H9 (cell line): ENCODE results near the gene GDPD4. TPM values are rescaled to one million over a fixed set of nuclear protein-coding genes. Genes with fewer than 3 reads are reported as not detected.

Experiments used
- DNase-seq: peaks from one replicate; pipeline ENCODE4 v3.0.0-alpha.2; 2017
- H2AFZ ChIP-seq: one replicate; pipeline ENCODE4 v1.6.1; 2013; ENCODE audit warnings: mild to moderate bottlenecking, low read length, control low read depth, moderate library complexity
- H2AK5ac ChIP-seq: 2 replicates; pipeline ENCODE4 v1.6.1; 2013; ENCODE audit warnings: low read length, control low read depth, mixed read lengths; ENCODE audit not compliant: insufficient read length
- H2BK120ac ChIP-seq: one replicate; pipeline ENCODE4 v1.6.1; 2013; ENCODE audit warnings: low read depth, mild to moderate bottlenecking, low read length, control low read depth, inconsistent platforms; ENCODE audit not compliant: poor library complexity, severe bottlenecking
- H2BK12ac ChIP-seq: 2 replicates; pipeline ENCODE4 v1.6.1; 2013; ENCODE audit warnings: low read length, control low read depth, mixed read lengths, low read depth; ENCODE audit not compliant: insufficient read length
- H2BK15ac ChIP-seq: 2 replicates; pipeline ENCODE4 v1.6.1; 2013; ENCODE audit warnings: low read depth, low read length, control low read depth
- H2BK20ac ChIP-seq: one replicate; pipeline ENCODE4 v1.6.1; 2013; ENCODE audit warnings: low read depth, mild to moderate bottlenecking, low read length, control low read depth, inconsistent platforms; ENCODE audit not compliant: poor library complexity, severe bottlenecking
- H2BK5ac ChIP-seq: 2 replicates; pipeline ENCODE4 v1.6.1; 2013; ENCODE audit warnings: low read length, control low read depth, mixed read lengths; ENCODE audit not compliant: insufficient read length
- H3K14ac ChIP-seq: 2 replicates; pipeline ENCODE4 v1.6.1; 2013; ENCODE audit warnings: low read length, control low read depth; ENCODE audit not compliant: insufficient read depth
- H3K18ac ChIP-seq: 2 replicates; pipeline ENCODE4 v1.6.1; 2013; ENCODE audit warnings: low read depth, mild to moderate bottlenecking, mixed read lengths, low read length, control low read depth; ENCODE audit not compliant: insufficient read length
- H3K23ac ChIP-seq: 2 replicates; pipeline ENCODE4 v1.6.1; 2013; ENCODE audit warnings: low read length, control low read depth, mixed read lengths, low read depth; ENCODE audit not compliant: insufficient read length
- H3K23me2 ChIP-seq: 2 replicates; pipeline ENCODE4 v1.6.1; 2013; ENCODE audit warnings: low read depth, mild to moderate bottlenecking, mixed read lengths, low read length, control low read depth; ENCODE audit not compliant: insufficient read length, poor library complexity, severe bottlenecking
- H3K27ac ChIP-seq: 2 replicates; pipeline ENCODE4 v1.5.1; 2013; ENCODE audit warnings: low read length, control low read depth, mixed read lengths, low read depth; ENCODE audit not compliant: insufficient read length
- H3K27me3 ChIP-seq: 2 replicates; pipeline ENCODE4 v1.6.1; 2013; ENCODE audit warnings: low read length, control low read depth, inconsistent platforms; ENCODE audit not compliant: insufficient read depth
- H3K4ac ChIP-seq: 2 replicates; pipeline ENCODE4 v1.6.1; 2013; ENCODE audit warnings: low read depth, mild to moderate bottlenecking, control low read depth, inconsistent platforms, low read length, moderate library complexity
- H3K4me1 ChIP-seq: 2 replicates; pipeline ENCODE4 v1.6.1; 2013; ENCODE audit warnings: low read length, control low read depth, inconsistent platforms; ENCODE audit not compliant: insufficient read depth
- H3K4me2 ChIP-seq: 2 replicates; pipeline ENCODE4 v1.6.1; 2013; ENCODE audit warnings: low read length, control low read depth, mixed read lengths; ENCODE audit not compliant: insufficient read length, insufficient read depth
- H3K56ac ChIP-seq: 2 replicates; pipeline ENCODE4 v1.6.1; 2013; ENCODE audit warnings: low read depth, mild to moderate bottlenecking, mixed read lengths, low read length, control low read depth; ENCODE audit not compliant: insufficient read length
- H3K79me1 ChIP-seq: 2 replicates; pipeline ENCODE4 v1.6.1; 2013; ENCODE audit warnings: low read depth, mild to moderate bottlenecking, moderate library complexity, low read length, control low read depth, inconsistent platforms; ENCODE audit not compliant: insufficient read depth, poor library complexity, severe bottlenecking
- H3K79me2 ChIP-seq: 2 replicates; pipeline ENCODE4 v1.6.1; 2013; ENCODE audit warnings: low read length, control low read depth, inconsistent platforms; ENCODE audit not compliant: insufficient read depth
- H3K9ac ChIP-seq: 2 replicates; pipeline ENCODE4 v1.6.1; 2013; ENCODE audit warnings: low read length, control low read depth, mixed read lengths; ENCODE audit not compliant: insufficient read length; ENCODE audit errors: extremely low read depth
- H3K9me3 ChIP-seq: one replicate; pipeline ENCODE4 v1.6.1; 2013; ENCODE audit warnings: low read depth, low read length, inconsistent platforms; ENCODE audit not compliant: control insufficient read depth
- H3T11ph ChIP-seq: one replicate; pipeline ENCODE4 v1.6.1; 2013; ENCODE audit warnings: mild to moderate bottlenecking, low read length, control low read depth, inconsistent platforms
- H4K20me1 ChIP-seq: one replicate; pipeline ENCODE4 v1.6.1; 2013; ENCODE audit not compliant: control insufficient read depth, insufficient read length, insufficient read depth
- H4K5ac ChIP-seq: 2 replicates; pipeline ENCODE4 v1.6.1; 2013; ENCODE audit warnings: low read depth, mild to moderate bottlenecking, mixed read lengths, low read length, control low read depth; ENCODE audit not compliant: insufficient read length
- H4K8ac ChIP-seq: replicated peaks from 2 replicates; pipeline ENCODE4 v1.6.1; 2013; ENCODE audit warnings: low read length, control low read depth, mixed read lengths, low read depth; ENCODE audit not compliant: insufficient read length
- H4K91ac ChIP-seq: 2 replicates; pipeline ENCODE4 v1.6.1; 2013; ENCODE audit warnings: low read depth, mild to moderate bottlenecking, moderate library complexity, mixed read lengths, low read length, control low read depth; ENCODE audit not compliant: insufficient read length
- H3K27ac Mint-ChIP-seq, 3 experiments: 2 replicates in 2 of 3; 3 replicates in 1 of 3; pipeline ENCODE4 v1.8.0; 2020 to 2021; ENCODE audit warnings: mixed read lengths in 3 of 3, mild to moderate bottlenecking in 1 of 3, moderate library complexity in 1 of 3
- H3K27me3 Mint-ChIP-seq: 2 replicates; pipeline ENCODE4 v1.8.0; 2021; ENCODE audit warnings: low read depth, mild to moderate bottlenecking, moderate library complexity, mixed read lengths
- H3K36me3 Mint-ChIP-seq, 3 experiments: 2 replicates in 2 of 3; 3 replicates in 1 of 3; pipeline ENCODE4 v1.8.0; 2020 to 2021; ENCODE audit warnings: low read depth in 3 of 3, mixed read lengths in 3 of 3; ENCODE audit not compliant: insufficient read depth in 1 of 3
- H3K4me1 Mint-ChIP-seq, 2 experiments: 2 replicates each; pipeline ENCODE4 v1.8.0; 2020; ENCODE audit warnings: mixed read lengths in 2 of 2
- H3K4me3 Mint-ChIP-seq, 2 experiments: 2 replicates in 1 of 2; 3 replicates in 1 of 2; pipeline ENCODE4 v1.8.0; 2020 to 2021; ENCODE audit warnings: mild to moderate bottlenecking in 2 of 2, mixed read lengths in 2 of 2, moderate library complexity in 1 of 2
- H3K9me3 Mint-ChIP-seq, 2 experiments: 2 replicates in 1 of 2; 3 replicates in 1 of 2; pipeline ENCODE4 v1.8.0; 2020; ENCODE audit warnings: mild to moderate bottlenecking in 2 of 2, mixed read lengths in 2 of 2, moderate library complexity in 1 of 2
- CTCF ChIP-seq: fragments of 200-600 bp; sonication (generic); conservative IDR thresholded peaks from 3 replicates; pipeline ENCODE4 v1.8.0; 2021; ENCODE audit warnings: antibody characterized with exemption, mild to moderate bottlenecking
- WGBS: extraction: QIAGEN DNeasy Blood & Tissue Kit; methylation state at CpG from one replicate; pipeline ENCODE4 v1.1.7; 2013; ENCODE audit warnings: missing lambda C conversion rate, low lambda C conversion rate, mixed read lengths; ENCODE audit not compliant: insufficient read length; ENCODE audit errors: extremely low coverage; 5-methylcytosine and 5-hydroxymethylcytosine counted together
- total RNA-seq: library from RNA; stranded (reverse); gene quantifications from 2 replicates; pipeline ENCODE4 v1.2.1, GENCODE V29; 2021

GDPD4 gene
- total RNA-seq, 1 experiment from 2014 or later = not detected

- Mint-ChIP-seq H3K4me1 (peaks cover 8 to 10% of the 10 kb centered on the region in 2 experiments; a peak in 3 of 4 replicates), H3K4me3 (no peak overlapping the region), H3K27me3 (no peaks in the 10 kb centered on the region), H3K27ac (no peak overlapping the region), H3K36me3 (no peaks in the 10 kb centered on the region), H3K9me3 (no peaks in the 10 kb centered on the region)
- no peak overlapping the region for H2BK12ac ChIP-seq
- no peaks in the 10 kb centered on the region for H3K27me3 ChIP-seq
- no peak overlapping the region for H3T11ph ChIP-seq
- H2BK20ac ChIP-seq = no peak overlapping the region
- no peak for DNase-seq
- TF ChIP-seq CTCF = no peak
- no peak overlapping the region for H4K8ac ChIP-seq
- no peak overlapping the region for H3K4ac ChIP-seq
- H2BK15ac ChIP-seq = no peak overlapping the region
- no peak overlapping the region for H2BK120ac ChIP-seq
- no peaks in the 10 kb centered on the region for H4K20me1 ChIP-seq
- no peak overlapping the region for H3K23ac ChIP-seq
- no peak overlapping the region for H2BK5ac ChIP-seq
- no peak overlapping the region for H2AFZ ChIP-seq
- no peak overlapping the region for H3K4me2 ChIP-seq
- no peak overlapping the region for H3K18ac ChIP-seq
- peaks cover 4% of the 10 kb centered on the region for H3K23me2 ChIP-seq
- no peak overlapping the region for H3K14ac ChIP-seq
- H4K91ac ChIP-seq = no peak overlapping the region
- H3K79me2 ChIP-seq = 0 out of 2 replicates have a peak, but pooled peaks cover 2% of the 10 kb centered on the region
- H3K56ac ChIP-seq = no peak overlapping the region
- H3K9ac ChIP-seq = no peak overlapping the region
- no peaks in the 10 kb centered on the region for H3K4me1 ChIP-seq
- H3K27ac ChIP-seq = no peak overlapping the region
- WGBS = no CpG with 5 or more reads among the region's 3 CpGs
- no peaks in the 10 kb centered on the region for H3K9me3 ChIP-seq
- H4K5ac ChIP-seq = no peak overlapping the region
- H3K79me1 ChIP-seq = no peaks in the 10 kb centered on the region
- H2AK5ac ChIP-seq = no peak overlapping the region
Measured at GRCh38 chr11:77302752-77303151, 1.3 kb upstream of the GDPD4 start.
